ENCODE results near the gene CHST7. TPM values are rescaled to one million over a fixed set of nuclear protein-coding genes. Genes with fewer than 3 reads are reported as not detected.

Gene CHST7
- total RNA-seq, 2 donors from 2014 or later = 6.0 to 7.3 TPM

DNA sequence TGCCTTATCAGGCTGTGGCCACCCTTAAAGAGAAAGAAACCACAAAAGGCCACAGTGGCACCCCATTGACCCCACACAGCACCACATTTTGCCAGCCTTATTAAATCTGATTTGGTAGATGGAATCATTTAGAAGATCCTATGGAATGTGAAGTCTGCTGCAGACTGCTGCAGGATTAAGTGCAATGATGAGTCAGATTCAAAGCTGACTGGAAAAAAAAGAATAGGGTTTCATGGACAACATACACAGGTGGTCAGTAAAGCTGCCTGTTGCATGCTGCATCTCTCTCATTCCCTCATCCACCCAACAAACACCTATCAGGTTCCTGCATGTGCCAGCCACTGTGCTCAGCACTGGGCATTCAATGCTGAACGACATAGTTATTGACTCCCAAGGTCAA is 56.6 kb downstream of the CHST7 start:
- no peak for DNase-seq (ENCODE audit: low spot score)
- intact Hi-C loops (cut with DNase I) = no loop called here

DNA sequence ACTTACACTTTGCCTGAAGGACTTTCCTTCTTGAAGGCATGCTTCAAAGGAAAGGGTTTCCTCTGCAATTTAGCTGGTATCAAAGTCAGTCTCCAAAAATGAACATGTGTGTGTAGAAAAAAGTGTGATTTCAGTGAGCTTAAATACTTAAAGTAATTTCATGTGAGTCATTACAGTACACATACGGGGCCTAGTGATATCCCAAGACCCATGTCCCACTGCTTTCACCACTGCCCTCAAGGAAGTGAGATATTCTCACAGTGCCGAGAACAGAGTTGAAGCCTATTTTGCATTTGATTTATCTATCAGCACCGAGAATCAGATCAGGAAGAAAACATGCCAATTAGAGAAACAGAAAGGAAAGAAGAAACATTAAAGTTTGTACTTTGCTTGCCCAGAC is 61.0 kb downstream of the CHST7 start:
- intact Hi-C loops (cut with DNase I) = no loop called here
- DNase-seq (ENCODE audit: low spot score) = no peak

GRCh38 chrX:46635186-46635585 is 61.6 kb downstream of the CHST7 start:
- intact Hi-C loops (cut with DNase I) = no loop called here
- no peak for DNase-seq (ENCODE audit: low spot score)

GRCh38 chrX:46636223-46636622 is 62.7 kb downstream of the CHST7 start:
- intact Hi-C loops (cut with DNase I) = no loop called here
- DNase-seq (ENCODE audit: low spot score) = no peak

GRCh38 chrX:46637938-46638337 is 64.4 kb downstream of the CHST7 start:
- DNase-seq (ENCODE audit: low spot score) = no peak
- intact Hi-C loops (cut with DNase I) = no loop called here

GRCh38 chrX:46642145-46642544 is 68.6 kb downstream of the CHST7 start:
- intact Hi-C loops (cut with DNase I) = loop anchor here in 1 of 2 donors (10.0 kb wide), 1 partner anchor 67 kb away; the partner anchor contains the start of gene CHST7
- DNase-seq (ENCODE audit: low spot score) = no peak

- intact Hi-C loops (cut with DNase I) = loop anchor here in 1 of 2 donors (10.0 kb wide), 1 partner anchor 69 kb away; the partner anchor contains the start of gene CHST7
- no peak for DNase-seq (ENCODE audit: low spot score)
Observed at GRCh38 chrX:46643636-46644035, 70.1 kb downstream of the CHST7 start.

- no peak for DNase-seq (ENCODE audit: low spot score)
- intact Hi-C loops (cut with DNase I) = loop anchor here in 1 of 2 donors (10.0 kb wide), 1 partner anchor 71 kb away; the partner anchor contains the start of gene CHST7
Observed at GRCh38 chrX:46645614-46646013, 72.0 kb downstream of the CHST7 start.

- DNase-seq (ENCODE audit: low spot score) = no peak
- intact Hi-C loops (cut with DNase I) = loop anchor here (1.0 to 10.0 kb wide), 2 partner anchors 18 to 72 kb away; partner anchors contain the start of gene CHST7 (in 1 of the 2)
Observed at GRCh38 chrX:46647251-46647650, 73.7 kb downstream of the CHST7 start.

Other genes starting within 250 kb of the CHST7 start
- gene ZNF674, start 28.3 kb upstream of the CHST7 start, total RNA-seq = 1 to 10 TPM; 4.6 to 5.6 TPM
- gene SLC9A7, start 185.4 kb downstream of the CHST7 start, total RNA-seq = 1 to 10 TPM; 1.8 to 1.9 TPM

Measured in posterior vena cava (tissue), 2 donors.